Activated CD4-positive, alpha-beta T cell treated with anti-CD3 and anti-CD28 coated beads, Interleukin-2, amount 50 U/mL, for 48 hours (primary cell): ENCODE data around the gene TIE1.

Experiments
- DNase-seq, 2 experiments: peaks; one replicate each; pipeline ENCODE4 v3.0.0-alpha.2; 2020

The TIE1 gene

GRCh38 chr1:43274125-43274803, 26.5 kb upstream of the TIE1 start:
- peak; percentile 32 to 40 for DNase-seq

DNA sequence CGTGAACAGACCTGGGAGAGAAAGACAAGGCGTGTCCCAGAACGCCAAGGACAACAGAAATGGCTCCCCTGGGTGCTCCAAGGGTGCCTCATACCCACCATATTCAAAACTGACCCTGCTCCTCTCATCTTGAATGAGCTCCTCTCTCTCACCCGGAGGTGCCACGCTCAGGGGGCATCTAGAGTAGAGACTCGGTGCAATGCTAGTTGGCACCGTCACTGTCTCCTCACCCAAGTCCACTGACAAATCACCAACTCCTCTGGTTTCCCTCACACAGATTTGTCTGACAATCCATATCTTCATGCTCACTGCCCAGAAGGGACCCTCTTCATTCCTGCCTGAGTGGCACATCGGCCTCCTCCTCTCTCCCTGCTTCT, 26.0 kb upstream of the TIE1 start:
- no peak for DNase-seq

- DNase-seq, result no peak
These were observed 24.8 kb upstream of the TIE1 start for GRCh38 chr1:43275826-43276620.

- DNase-seq, result no peak
These were observed 24.1 kb upstream of the TIE1 start for GRCh38 chr1:43276673-43277072.

GRCh38 chr1:43277116-43277876, 23.5 kb upstream of the TIE1 start:
- DNase-seq, result no peak

DNA sequence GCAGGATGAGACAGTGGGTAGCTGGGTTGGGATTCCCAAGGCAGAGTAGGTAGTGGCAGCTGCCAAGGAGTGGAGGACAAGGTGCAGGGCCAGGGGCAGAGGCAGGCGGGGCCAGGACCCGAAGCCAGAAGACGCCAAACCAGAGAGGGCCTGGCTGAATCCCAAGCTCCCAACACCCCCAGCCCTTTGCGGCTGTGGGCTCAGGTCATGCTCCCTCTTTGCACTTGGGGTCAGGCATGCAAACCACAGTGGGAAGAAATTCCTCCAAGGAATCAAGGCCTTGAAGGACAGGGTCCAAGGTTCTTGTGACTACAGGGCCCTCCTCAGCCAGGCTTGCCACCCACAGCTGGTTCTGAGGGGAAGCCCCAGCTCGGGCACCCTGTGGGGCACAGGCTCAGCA, 21.6 kb upstream of the TIE1 start:
- no peak for DNase-seq

- no peak for DNase-seq
These were observed 21.1 kb upstream of the TIE1 start for GRCh38 chr1:43279666-43280065.

- DNase-seq, result no peak
These were observed 20.1 kb upstream of the TIE1 start for GRCh38 chr1:43280692-43281091.

- no peak for DNase-seq
These were observed 18.3 kb upstream of the TIE1 start for GRCh38 chr1:43282220-43283195.

GRCh38 chr1:43284065-43284464, 16.7 kb upstream of the TIE1 start:
- no peak for DNase-seq

DNA sequence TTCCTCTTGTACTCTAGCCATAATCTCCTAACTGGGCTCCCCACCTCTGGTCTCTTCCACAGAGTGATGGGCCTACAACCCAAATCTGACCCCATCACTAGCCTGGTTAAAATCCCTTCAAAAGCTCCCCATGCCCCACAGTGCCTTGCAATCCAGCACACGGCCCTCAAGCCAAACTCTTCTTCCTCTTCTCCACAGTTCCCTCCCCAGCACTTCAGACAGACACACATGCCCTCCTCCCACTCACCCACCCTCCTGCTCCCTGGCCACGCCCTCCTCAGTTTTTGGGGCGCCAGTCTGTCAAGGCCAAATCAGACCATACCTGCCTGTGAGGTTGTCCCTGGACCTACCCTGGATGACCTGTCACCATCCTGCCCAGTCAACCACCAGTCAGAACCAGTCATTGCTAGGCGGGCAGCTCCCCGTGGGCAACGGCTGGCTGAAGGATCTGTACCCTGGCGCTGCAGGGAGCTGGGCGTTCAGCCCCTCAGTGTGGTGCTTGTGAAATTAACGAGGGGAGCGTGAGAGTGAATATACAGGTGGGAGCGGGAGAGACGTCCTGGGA, 16.2 kb upstream of the TIE1 start:
- DNase-seq, result no peak

DNA sequence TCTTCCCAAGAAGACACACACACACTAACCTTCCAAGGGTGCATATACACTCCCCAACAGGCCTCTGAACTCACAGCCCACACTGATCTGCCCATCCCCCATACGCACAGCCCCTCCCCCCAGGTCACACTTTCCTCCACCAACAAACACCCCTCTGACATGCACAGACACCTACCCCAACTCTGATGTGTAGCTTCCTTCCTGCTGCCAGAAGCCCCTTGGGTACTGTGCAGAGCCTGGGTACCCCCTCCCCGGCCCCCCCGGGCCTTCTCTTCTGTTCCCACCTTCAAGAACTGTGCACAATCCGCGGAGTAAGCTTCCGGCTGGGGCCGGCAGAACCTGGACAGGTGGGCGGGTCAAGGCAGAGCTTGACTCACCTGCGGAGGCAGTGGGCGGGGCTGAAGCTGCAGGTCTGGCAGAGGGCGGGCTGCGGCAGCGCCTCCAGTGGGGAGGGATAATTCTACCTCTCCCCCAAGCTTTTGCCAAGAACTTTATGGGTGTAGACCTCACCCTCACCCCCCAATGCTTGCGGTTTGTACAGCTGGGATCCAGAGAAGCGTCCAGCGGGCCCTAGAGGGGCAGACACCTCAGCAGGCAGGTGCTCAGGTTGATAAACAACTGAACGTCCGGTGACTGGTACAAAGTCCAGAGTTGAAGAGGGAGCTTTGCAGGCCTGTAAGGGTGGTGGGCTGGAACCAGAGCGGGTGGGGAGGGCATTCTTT, 15.4 kb upstream of the TIE1 start, which contains the start of gene C1orf210:
Gene C1orf210, minus strand, starts transcription at position 313 of the 722 bp plus-strand sequence. CDS start 2,311 bp downstream, outside the sequence.
- no peak for DNase-seq

GRCh38 chr1:43286115-43286514, 14.7 kb upstream of the TIE1 start:
- DNase-seq, result no peak

DNA sequence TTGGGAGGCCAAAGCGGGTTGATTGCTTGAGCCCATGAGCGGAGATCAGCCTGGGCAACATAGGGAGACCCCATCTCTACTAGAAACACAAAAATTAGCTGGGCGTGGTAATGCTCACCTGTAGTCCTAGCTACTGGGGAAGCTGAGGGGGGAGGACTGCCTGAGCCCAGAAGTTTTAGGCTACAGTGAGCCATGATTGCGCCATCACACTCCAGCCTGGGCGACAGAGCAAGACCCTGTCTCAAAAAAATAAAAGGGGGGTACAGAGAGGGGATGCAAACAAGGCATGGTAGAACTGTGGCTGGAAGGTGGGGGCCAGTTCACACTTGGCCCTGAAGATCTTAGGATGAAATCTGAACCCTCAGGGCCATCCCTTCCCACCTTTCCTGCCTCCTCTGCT, 14.2 kb upstream of the TIE1 start:
- DNase-seq, result no peak

- no peak for DNase-seq
These were observed 12.6 kb upstream of the TIE1 start for GRCh38 chr1:43288058-43288784.

- DNase-seq, result no peak
These were observed 11.7 kb upstream of the TIE1 start for GRCh38 chr1:43288785-43289706.

GRCh38 chr1:43292216-43292615, 8.6 kb upstream of the TIE1 start:
- DNase-seq, result no peak

GRCh38 chr1:43292679-43293078, 8.1 kb upstream of the TIE1 start:
- no peak for DNase-seq

- no peak for DNase-seq
These were observed 7.6 kb upstream of the TIE1 start for GRCh38 chr1:43293176-43293575.
